Omental fat pad (tissue), 4 donors: ENCODE data around the gene ARSB. TPM values are rescaled to one million over a fixed set of nuclear protein-coding genes. Genes with fewer than 3 reads are reported as not detected.

Experiments
- ATAC-seq: fragments of 150-250 bp; one replicate; pipeline ENCODE4 v1.9.1; 2016; ENCODE audit warnings: mild to moderate bottlenecking, moderate library complexity; ENCODE audit not compliant: low FRiP score
- DNase-seq: peaks from one replicate; pipeline ENCODE4 v3.0.0-alpha.2; 2019; ENCODE audit warnings: low spot score
- total RNA-seq, 4 donors: library from RNA; depleted of rRNA; stranded (reverse); fragments of >200 nt; gene quantifications; one replicate each; pipeline ENCODE4 v1.1.0, GENCODE V29; 2016
- TF ChIP-seq, protein P1 (sequence below), 3 donors: fragments of 450-650 bp; IDR thresholded peaks; one replicate each; pipeline ENCODE4 v1.5.1; 2016 to 2017; ENCODE audit warnings: antibody characterized with exemption in 3 of 3, mild to moderate bottlenecking in 3 of 3, moderate library complexity in 2 of 3

The ARSB gene
- total RNA-seq, 4 donors from 2014 or later, result 15.4 to 22.7 (median 15.8) TPM

DNA sequence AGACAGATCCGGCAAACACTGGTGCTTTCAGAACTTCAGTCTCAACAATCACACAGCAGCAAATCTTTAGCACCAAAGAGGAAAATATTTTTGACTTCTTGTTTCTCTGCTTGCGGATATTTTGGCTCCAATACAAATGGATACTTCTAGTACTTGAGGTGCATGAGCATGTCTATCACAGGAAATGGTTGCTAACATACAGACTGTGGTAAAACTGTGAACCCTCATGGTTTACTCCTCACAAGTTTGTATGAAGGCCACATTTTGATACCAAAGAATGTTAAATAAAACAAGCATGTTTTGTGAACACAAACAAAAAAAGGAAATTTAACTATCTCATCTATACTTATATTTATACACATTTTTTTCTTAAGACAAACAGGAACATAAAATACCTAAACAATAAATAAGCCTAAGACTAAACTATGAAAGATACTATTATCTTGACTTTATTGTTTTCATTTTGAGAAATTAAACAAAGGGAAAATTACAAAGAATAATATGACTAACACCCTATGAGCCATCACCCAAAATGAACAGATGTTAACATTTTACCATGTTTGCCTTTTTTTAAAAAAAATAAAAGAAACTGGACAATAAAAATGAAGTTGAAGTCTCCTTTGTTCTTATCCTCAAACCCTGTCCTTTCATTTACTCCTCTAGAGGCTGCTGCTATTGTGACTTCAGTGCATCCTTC is 201.5 kb downstream of the ARSB start:
- DNase-seq, result no peak
- ATAC-seq, result no peak
- TF ChIP-seq, protein P1, sequence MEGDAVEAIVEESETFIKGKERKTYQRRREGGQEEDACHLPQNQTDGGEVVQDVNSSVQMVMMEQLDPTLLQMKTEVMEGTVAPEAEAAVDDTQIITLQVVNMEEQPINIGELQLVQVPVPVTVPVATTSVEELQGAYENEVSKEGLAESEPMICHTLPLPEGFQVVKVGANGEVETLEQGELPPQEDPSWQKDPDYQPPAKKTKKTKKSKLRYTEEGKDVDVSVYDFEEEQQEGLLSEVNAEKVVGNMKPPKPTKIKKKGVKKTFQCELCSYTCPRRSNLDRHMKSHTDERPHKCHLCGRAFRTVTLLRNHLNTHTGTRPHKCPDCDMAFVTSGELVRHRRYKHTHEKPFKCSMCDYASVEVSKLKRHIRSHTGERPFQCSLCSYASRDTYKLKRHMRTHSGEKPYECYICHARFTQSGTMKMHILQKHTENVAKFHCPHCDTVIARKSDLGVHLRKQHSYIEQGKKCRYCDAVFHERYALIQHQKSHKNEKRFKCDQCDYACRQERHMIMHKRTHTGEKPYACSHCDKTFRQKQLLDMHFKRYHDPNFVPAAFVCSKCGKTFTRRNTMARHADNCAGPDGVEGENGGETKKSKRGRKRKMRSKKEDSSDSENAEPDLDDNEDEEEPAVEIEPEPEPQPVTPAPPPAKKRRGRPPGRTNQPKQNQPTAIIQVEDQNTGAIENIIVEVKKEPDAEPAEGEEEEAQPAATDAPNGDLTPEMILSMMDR (IDR thresholded peaks at IDR 0.05), result no peak

DNA sequence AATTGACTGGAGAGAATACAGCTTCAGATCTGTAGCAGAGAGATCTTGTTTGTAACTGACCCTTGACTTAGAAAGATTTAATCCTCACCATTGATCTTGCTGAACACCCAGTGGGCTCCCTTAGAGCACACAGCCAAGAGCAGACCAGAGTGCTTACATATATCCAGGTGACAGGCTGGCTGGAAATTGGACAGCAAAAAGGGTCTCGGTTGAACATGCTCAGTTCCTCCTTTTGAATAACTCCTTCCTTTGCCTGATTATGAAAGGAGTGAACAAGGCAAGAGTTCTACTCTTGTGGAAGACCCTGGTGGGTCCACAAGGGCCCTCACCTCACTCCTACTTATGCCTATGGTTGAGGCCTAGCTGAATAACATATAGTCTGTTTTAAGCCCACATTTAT is 202.4 kb downstream of the ARSB start:
- TF ChIP-seq, protein P1 (IDR thresholded peaks at IDR 0.05), result no peak
- DNase-seq, result no peak
- ATAC-seq, result no peak

DNA sequence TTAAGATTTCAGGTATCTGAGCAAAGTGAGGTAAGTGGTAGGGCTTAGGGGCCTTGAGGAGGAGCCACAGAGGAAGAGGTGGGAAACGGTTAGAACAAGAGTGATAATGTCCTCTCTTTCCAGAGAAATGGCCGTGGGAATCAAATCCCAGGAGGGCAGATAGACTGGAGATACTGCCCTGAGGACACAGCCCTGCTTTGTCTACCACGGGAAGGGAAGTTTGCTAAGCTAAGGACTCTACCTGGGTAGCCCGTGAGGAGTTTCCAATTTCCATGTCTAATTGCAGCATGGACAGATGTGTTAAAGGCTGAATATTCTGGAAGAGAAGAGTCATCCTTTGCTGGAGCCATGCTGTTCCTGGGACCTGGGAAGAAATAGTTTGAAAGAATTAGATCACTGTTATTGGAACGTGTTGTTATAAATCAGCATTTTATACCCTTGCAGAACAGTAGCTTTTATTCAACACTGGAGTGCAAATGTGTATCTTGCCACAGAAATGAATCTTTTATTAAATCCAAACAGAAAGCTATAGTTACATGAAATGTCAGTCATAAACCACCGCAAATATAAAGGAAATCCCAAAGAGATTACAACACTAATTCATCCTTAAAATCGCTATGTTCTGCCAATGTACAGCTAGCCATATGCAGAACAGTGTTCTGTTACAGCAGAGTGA is 203.4 kb downstream of the ARSB start:
- TF ChIP-seq, protein P1 (IDR thresholded peaks at IDR 0.05), result no peak
- DNase-seq (no peak), ATAC-seq (no peak)

DNA sequence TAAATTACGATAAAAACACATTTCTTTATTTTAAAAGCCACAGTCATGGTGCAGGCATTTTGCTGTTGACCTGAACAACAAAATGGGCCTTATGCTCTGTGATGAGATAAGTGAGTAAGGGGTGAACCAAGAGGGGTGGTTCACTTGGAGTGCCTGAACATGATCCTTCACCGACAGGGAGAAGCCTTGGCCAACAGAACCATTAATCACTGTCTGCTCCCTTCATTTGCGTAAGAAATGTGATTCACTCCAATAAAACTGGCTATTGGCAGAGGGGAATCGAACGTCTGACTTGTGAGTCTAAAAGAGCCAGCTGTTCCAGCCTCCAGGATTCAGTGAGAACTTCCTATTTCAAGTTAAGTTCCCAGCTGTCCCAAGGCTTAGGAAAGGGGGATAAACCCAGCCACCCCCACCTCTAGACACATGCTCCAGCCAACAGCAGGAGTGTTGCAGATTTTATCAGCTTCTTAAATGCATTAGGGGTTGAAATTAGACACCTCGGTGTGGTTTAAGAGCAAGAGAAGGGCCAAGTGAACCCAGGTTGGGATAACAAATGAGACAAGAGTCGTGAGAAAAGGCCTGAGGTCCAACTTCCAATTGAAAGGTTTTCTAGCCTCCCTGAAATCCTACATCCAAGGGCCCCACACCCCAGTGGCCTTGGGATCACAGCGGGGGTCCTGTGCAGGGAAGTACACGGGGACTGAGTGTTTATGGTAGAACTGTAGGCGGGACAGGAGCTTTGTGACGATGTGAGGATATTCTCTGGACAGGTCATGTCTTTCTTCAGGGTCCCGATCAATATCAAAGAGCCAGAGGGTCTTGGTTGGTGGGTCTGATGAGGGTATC is 205.1 kb downstream of the ARSB start:
- TF ChIP-seq, protein P1 (IDR thresholded peaks at IDR 0.05), result no peak
- no peak for ATAC-seq
- DNase-seq, result no peak

DNA sequence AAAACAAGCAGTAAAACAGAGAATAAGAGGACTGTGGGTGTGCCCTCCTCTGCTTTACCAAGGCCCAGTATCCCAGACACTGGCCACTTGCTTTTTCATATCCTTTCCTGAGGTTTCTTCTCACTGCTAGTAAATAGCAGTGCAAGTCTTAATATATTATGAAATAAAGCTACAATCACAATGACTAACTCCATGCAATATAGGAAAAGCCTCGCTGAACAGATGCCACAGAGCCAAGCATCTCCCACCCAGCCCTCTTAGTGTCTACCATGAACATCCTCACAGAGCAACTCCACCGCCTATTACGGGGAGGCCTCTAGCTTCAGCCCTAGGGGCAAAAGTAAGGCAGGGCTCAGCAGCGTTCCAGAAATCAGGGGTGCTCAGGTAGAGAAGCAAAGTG is 205.8 kb downstream of the ARSB start:
- TF ChIP-seq, protein P1 (IDR thresholded peaks at IDR 0.05), result no peak
- DNase-seq, result no peak
- ATAC-seq, result no peak

DNA sequence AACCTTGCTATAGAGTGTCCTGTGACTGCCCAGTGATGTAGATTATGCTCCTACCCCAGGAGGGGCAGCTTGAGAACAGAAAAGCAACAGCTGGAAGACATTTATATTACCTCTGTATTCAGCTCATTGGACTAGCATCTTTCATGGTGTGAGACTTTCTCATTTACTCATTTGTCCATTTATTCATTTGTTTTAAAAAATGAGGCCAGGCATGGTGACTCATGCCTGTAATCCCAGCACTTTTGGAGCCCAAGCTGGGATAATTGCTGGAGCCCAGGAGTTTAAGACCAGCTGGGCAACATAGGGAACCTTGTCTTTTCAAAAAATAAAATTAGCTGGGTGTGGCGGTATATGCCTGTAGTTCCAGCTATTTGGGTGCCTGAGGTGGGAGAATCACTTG is 206.6 kb downstream of the ARSB start:
- DNase-seq (no peak), ATAC-seq (no peak)
- TF ChIP-seq, protein P1 (IDR thresholded peaks at IDR 0.05), result no peak
